HS-5 (cell line): ENCODE data around the gene THAP4.
"Not testable (repeated sequence)": the region's sequence is repeated elsewhere in the genome, so short reads cannot be mapped to it uniquely, and the experiment has no call there.

Experiments used
- DNase-seq: peaks from one replicate; pipeline ENCODE4 v3.0.0-alpha.2; 2012; ENCODE audit warnings: low read depth

Gene THAP4

GRCh38 chr2:241582806-241583205 is 54.2 kb downstream of the THAP4 start:
- DNase-seq: no peak

DNA sequence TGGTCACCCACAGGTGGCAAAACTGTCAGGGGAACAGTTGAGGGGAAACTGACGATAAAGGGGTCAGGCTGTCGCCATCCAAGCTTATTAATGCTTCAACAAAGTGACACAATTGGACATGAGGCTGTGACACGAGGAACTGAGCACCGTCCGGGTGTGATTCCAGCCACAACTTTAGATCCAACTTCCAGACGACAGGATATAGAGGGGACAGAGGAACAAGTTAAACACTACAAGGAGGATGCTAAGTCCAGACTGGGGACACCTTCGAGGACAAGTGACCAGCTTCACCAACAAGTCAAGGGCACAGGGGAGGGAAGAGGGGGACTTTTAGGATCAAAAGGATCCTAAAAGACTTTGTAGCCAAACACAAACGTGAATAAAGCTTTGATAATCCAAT is 54.6 kb downstream of the THAP4 start:
- no peak for DNase-seq

GRCh38 chr2:241579281-241579680 is 57.7 kb downstream of the THAP4 start:
- no peak for DNase-seq

DNA sequence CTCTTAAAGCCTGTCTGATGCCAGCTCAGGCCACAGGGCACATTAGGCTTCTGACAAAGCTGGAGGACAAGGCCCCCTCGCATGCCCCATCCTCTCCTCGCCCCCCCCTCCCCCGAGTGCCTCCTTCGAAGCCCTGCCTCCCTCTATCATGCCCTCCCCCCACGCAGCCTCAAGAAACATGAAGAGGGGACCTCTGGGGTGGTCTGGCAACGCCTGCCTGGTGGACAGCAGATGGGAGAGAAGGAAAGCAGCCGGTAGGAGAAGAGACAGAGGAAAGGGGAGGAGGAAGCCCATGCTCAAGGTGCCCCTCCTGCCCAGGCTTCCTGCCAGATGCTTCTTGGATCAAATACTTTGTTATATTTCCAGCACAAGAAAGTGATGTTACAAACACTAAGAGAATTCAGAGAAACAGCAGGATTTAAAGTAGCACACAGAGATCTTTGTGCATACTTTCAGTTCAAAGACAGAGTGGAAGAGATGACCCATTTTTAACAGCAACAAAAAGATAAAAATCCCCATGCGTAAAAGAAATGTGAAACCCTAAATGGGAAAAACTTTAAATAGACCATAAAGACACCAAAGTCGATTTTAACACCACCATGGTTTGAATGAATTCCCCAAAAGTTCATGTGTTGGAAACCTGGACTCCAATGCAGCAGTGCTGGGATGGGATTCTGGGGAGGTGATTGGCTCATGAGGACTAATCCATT is 59.4 kb downstream of the THAP4 start:
- DNase-seq: no peak

DNA sequence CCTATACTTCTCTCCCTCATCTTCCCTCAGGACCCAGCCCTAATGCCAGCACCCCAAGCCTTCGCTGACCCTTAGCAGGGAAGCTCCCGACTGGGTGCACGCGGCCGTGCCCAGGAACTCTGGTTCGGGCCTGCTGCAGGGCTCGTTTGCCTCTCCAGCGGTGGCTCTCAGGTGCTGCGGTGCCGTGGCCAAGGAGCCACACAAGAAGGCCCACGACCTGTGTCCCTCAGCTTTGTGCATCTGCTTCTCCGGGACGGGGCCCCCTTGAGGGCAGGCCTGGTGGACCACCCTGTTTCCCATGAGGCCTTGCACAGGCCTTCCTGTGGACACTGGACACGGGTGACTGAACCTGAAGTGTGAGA is 60.7 kb downstream of the THAP4 start:
- no peak for DNase-seq

DNA sequence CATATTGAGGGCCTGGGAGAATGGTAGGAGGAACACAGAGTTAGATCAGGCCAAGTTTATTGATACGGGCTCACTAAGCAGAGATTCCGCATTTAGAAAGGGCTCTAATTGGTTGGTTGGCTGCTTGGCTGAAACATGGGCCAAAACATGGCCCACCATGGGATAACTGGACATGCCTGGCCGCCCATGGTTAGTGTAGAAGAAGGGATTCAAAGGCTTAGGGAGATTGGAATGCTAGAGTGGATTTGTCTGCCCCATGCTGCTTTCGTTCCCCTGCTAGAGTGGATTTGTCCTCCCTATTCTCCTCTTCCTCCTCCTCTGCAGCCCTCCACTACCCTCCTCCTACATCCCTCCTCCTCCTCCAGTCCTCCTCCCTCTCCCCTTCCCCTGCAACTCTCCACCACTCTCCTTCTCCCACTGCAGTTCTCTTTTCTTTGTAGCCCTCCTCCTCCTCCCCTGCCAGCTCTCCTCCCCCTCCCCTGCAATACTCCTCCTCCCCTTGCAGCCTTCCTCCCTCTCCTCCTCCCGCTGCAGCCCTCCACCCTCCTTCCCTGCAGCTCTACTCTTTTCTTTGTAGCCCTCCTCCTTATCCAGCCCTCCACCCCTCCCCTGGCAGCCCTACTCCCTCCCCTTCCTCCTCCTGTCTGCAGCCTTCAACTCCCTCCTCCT is 61.2 kb downstream of the THAP4 start:
- no peak for DNase-seq

DNA sequence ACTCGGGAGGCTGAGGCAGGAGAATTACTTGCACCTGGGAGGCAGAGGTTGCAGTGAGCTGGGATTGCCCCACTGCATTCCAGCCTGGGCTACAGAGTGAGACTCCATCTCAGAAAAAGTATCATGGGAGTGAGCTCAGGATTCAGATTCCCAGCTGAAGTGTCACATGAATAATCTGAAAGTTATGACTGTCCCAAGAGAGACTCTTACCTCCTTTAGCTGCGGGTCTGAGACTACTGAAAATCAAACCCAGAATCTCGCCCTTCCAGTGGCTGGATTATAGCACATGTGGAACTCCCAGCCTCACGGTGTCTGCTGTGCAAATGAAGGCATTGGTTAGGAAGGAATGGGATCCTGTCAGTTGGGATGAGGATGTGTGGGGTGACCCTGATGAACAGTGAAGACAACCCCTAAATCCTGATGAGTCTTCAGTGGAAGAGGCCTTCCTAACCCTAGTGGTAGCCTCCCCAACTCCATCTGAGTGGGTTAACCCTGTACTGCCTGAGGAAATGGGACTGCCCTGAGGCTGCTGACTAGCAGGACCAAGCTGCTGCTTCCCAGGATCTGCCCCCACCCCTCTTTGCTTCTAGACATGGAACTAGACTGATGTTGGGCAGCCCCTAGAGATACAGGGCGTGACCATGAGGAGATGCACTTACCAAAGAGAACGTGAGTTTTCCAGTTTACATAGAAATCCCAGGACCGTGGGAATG is 61.9 kb downstream of the THAP4 start:
- no peak for DNase-seq

DNA sequence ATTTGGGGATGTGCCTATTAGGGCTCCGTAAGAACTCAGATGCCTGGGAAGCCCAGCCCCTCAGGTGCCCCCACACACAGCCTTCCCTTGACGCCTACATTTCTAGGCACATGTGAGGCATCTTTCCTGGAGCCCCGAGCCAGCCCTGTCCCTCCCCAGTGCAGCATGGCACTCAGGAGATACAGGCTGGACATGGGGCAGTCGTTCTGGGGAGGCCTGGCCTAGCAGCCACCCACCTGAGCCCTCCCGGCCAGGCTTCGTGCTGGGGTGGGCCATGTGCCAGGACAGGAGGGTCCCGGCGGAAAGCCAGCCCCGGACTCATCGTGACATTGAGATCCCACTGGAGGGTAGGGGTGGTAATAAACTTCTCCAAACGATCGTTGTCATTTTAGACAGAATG is 63.2 kb downstream of the THAP4 start:
- no peak for DNase-seq

- not testable (repeated sequence) for DNase-seq
Measured at GRCh38 chr2:241572915-241573651, 63.9 kb downstream of the THAP4 start.

GRCh38 chr2:241571821-241572620 is 64.9 kb downstream of the THAP4 start:
- no peak for DNase-seq

GRCh38 chr2:241570961-241571581 is 65.9 kb downstream of the THAP4 start:
- no peak for DNase-seq

DNA sequence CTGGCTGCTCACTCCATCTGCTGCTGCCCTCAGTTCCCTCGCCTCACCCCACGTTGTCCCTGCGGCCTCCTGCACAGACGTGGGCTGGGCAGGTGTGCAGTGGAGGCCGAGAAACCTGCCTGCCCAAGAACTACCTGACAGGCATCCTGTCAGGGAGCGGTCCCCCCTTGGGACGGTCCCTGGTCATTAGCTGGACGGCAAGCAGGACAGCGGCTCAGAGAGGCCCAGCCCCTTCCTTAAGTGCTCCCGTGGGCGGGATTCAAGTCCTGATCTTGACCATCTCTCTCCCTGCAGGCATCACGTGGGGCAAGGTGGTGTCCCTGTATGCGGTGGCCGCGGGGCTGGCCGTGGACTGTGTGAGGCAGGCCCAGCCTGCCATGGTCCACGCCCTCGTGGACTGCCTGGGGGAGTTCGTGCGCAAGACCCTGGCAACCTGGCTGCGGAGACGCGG is 67.1 kb downstream of the THAP4 start:
- no peak for DNase-seq

GRCh38 chr2:241568726-241569125 is 68.2 kb downstream of the THAP4 start:
- DNase-seq: no peak

DNA sequence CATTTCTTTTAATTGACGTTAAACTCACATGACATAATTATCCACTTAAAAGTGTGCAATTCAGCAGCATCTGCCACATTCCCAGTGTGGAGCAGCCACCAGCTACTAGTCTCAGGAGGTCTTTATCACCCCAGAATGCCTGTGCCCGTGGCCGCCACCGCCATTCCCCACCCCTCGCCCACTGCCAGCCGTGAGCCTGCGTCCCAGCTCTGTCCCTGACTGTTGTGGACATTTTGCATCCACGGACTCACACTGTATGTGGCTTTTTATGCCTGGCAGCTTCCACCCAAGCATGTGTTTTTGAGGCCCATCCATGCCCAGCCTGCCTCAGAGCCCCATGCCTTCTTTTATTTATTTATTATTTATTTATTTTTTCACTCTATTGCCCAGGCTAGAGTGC is 69.2 kb downstream of the THAP4 start:
- no peak for DNase-seq

- not testable (repeated sequence) for DNase-seq
Measured at GRCh38 chr2:241567266-241567665, 69.7 kb downstream of the THAP4 start.

DNA sequence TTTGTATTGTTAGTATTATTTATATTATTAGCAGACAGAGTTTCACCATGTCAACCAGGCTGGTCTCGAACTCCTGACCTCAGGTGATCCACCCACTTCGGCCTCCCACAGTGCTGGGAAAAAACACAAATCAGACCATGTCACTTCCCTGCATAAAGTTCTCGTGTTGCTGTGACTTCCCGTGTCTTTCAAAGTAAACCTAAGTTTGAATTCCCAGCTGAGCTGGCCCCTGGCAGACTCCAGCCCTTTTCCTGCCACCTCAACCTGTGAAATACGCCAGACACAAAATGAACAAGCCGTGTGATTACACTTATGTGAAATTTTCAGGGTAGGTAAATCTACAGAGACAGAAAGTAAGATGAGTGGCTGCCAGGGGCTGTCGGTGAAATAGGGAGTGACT is 70.5 kb downstream of the THAP4 start:
- no peak for DNase-seq

DNA sequence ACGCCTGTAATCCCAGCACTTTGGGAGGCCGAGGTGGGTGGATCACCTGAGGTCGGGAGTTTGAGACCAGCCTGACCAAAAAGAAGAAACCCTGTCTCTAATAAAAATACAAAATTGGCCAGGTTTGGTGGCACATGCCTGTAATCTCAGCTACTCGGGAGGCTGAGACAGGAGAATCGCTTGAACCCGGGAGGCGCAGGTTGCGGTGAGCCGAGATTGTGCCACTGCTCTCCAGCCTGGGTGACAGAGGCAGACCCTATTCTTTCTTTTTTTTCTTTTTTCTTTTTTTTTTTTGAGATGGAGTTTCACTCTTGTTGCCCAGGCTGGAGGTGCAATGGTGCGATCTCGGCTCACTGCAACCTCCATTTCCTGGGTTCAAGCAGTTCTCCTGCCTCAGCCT is 70.9 kb downstream of the THAP4 start:
- not testable (repeated sequence) for DNase-seq

- DNase-seq: no peak
Measured at GRCh38 chr2:241565411-241565810, 71.5 kb downstream of the THAP4 start.

DNA sequence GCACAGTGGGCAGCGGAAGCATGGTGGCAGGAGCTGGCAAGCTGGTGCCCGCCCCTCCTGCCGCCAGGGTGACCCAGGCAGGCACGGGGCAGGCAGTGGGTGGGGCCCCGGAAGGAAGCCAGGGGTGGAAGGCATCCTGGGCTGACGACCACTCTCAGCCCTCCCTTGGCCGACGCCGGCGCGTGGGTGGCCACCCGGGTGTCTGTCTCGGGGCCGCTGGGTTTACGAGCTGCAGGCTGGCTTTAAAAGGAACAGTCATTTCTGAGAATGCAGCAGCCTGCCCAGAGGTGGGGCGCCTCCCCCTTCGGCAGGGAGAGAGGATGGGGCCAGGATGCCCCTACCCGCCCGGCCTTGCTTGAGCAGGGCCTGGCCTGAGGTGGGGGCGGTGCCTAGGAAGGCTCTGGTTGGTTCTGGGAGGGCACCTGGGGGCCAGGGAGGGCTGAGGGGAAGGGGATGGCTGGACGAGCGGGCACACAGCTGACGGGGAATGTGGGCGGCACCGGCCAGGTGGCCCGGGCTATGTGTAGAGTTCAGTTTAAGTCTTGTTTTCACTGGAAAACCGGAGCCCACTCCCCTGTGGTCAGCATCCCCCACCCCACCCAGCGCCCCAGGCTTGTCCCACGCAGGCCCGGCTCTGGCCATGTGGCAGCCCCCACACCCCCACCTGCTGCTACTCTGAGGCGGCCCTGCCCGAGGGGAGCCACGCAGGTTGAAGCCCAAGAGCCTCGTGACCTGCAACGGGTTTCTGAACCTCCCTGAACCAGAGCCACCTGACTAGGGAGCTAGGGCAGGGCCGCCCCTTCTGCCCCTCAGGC is 72.2 kb downstream of the THAP4 start:
- no peak for DNase-seq

DNA sequence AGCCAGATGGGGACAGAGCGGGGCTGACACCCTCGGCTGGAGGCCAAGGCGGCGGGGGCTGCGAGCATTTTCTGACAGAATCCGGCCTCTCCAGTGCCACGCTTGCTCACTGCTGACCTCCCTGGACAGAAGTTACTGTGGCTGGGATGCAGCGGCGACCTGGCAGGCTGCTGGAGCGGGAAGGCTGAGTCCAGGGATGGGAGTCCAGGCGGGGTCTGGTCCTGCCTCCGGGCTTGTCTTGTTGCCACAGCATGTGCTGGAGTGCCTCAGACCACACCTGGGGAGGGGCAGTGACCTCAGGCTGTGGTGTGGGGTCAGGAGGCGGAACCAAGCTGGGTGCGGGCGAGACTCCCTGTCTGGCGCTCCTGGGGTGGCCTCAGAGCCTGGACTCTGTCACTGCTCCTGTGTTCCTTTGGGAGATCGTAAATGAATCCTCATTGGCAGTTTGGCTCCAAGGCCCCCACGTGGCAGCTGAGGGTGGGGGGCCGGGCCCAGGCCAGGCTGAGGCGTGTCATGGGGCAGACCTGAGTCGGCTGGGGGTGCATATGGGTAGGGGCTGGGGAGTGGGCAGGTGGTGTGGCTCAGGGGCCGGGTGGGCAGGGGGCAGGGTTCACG is 72.9 kb downstream of the THAP4 start:
- no peak for DNase-seq
